ENCODE results near the gene HS3ST4. TPM values are rescaled to one million over a fixed set of nuclear protein-coding genes. Genes with fewer than 3 reads are reported as not detected.
A peak's percentile ranks its signal among the peaks of the same experiment; 100 is the strongest.

The HS3ST4 gene
- total RNA-seq, 5 donors from 2014 or later (not counting 1 experiment from before 2014, with no cell fraction given), result not detected

DNA sequence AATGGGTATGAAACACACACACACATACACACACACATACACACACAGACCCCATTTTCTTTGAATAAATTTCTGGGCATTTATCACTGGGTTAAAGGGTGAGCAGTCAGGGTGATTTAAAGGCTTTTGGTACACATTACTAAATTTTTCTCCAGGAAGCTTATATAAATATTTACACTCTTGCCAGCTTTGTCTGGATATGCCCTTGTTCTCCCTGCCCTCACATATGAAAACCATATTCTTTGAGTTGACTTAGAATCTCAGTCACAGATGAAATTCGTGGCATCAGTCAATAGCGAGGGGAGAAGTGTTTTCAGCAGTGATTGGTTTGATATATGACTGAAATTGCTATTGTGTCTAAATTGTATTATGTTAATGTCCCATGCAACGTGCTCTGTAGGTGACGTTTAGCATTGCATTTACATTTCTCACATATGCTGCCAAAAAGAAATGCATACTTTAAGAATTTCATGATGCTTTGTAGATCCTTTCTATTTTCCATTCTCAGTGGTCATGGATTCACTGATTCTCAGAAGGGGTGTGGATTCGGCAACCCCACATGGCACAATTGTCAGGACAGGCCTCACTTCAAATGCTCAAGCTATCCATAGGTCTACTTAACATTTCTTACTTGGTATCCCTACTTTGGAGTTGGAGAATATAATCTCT, 34.8 kb downstream of the HS3ST4 start:
- no peaks in the 10 kb centered on the region for H3K36me3 ChIP-seq (ENCODE audit: control insufficient read depth in 2 of 2, extremely low read depth in 1 of 2, insufficient read depth in 1 of 2, low read length in 1 of 2)
- no peak overlapping the region for H3K4me3 ChIP-seq (ENCODE audit: control insufficient read depth in 1 of 2, extremely low read depth in 1 of 2, low read length in 1 of 2)
- no CpG with 5 or more reads among the region's 5 CpGs for WGBS (ENCODE audit: insufficient coverage)
- H3K4me1 Mint-ChIP-seq, result no peaks in the 10 kb centered on the region
- DNase-seq (no peak), ATAC-seq (replicated peaks in 1 of 4) (no peak)
- H3K27me3 ChIP-seq (replicated peaks in 1 of 2; ENCODE audit: control insufficient read depth in 2 of 2, extremely low read depth in 1 of 2, insufficient read depth in 2 of 2, low read length in 1 of 2), result no peaks in the 10 kb centered on the region
- H3K4me3 Mint-ChIP-seq, result no peak overlapping the region
- CTCF ChIA-PET, result no interaction called here
- H3K27ac Mint-ChIP-seq, result no peak overlapping the region
- POLR2A ChIA-PET, result no interaction called here
- H3K27ac ChIP-seq (ENCODE audit: low read length), result no peak overlapping the region
- no peaks in the 10 kb centered on the region for H3K27me3 Mint-ChIP-seq
- no peaks in the 10 kb centered on the region for H3K9me3 Mint-ChIP-seq
- H3K36me3 Mint-ChIP-seq, result no peaks in the 10 kb centered on the region
- no peaks in the 10 kb centered on the region for H3K9me3 ChIP-seq
- no peaks in the 10 kb centered on the region for H3K4me1 ChIP-seq (ENCODE audit: control insufficient read depth in 1 of 2, extremely low read depth in 1 of 2, insufficient read depth in 2 of 2, low read length in 2 of 2)

DNA sequence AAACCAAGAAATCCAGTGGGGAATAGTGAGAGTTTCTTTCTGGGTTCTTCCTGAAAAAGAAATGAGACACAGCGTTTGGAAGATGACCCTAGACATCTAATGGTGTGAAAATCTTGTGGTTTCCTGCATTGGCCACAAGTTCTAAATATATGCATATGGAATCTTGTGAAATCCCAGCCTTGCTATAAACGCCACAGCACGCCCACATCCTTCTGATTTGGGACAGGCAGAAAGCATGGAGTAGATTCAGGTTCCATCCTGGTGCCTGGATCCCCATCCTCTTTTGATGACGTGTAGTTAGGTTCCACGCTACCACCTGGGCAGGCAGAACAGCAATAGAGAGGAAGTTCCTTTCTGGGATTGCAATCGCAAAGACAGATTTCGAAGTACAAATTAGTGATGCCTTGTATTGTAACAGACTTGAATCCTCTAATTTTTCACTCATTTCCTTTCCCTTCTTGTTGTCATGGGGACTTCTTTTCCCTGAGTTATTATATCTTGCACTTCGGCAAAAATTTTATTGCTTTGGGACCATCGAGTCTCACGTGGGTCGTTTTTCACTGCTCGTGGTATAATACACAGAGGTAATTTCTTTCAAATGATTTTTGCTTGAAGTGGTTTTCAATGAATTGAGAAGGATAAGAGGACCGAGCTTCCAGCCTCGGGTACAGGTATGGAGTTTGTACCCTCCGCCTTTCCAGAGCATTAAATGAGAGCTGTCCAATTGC, 37.6 kb downstream of the HS3ST4 start:
- CTCF ChIA-PET, result no interaction called here
- Histone ChIP-seq H3K27ac (ENCODE audit: low read length) (no peak overlapping the region), H3K36me3 (ENCODE audit: control insufficient read depth in 2 of 2, extremely low read depth in 1 of 2, insufficient read depth in 1 of 2, low read length in 1 of 2) (no peaks in the 10 kb centered on the region), H3K4me1 (ENCODE audit: control insufficient read depth in 1 of 2, extremely low read depth in 1 of 2, insufficient read depth in 2 of 2, low read length in 2 of 2) (no peaks in the 10 kb centered on the region), H3K27me3 (replicated peaks in 1 of 2; ENCODE audit: control insufficient read depth in 2 of 2, extremely low read depth in 1 of 2, insufficient read depth in 2 of 2, low read length in 1 of 2) (no peaks in the 10 kb centered on the region), H3K4me3 (ENCODE audit: control insufficient read depth in 1 of 2, extremely low read depth in 1 of 2, low read length in 1 of 2) (no peak overlapping the region), H3K9me3 (no peaks in the 10 kb centered on the region)
- no peak overlapping the region for H3K27ac Mint-ChIP-seq
- DNase-seq, result no peak
- POLR2A ChIA-PET, result no interaction called here
- no peaks in the 10 kb centered on the region for H3K27me3 Mint-ChIP-seq
- H3K4me1 Mint-ChIP-seq, result no peaks in the 10 kb centered on the region
- ATAC-seq (replicated peaks in 1 of 4), result no peak
- WGBS (ENCODE audit: insufficient coverage), result 87% methylated on average over 7 of the region's 15 CpGs
- no peaks in the 10 kb centered on the region for H3K9me3 Mint-ChIP-seq
- H3K4me3 Mint-ChIP-seq, result no peak overlapping the region
- H3K36me3 Mint-ChIP-seq, result no peaks in the 10 kb centered on the region

DNA sequence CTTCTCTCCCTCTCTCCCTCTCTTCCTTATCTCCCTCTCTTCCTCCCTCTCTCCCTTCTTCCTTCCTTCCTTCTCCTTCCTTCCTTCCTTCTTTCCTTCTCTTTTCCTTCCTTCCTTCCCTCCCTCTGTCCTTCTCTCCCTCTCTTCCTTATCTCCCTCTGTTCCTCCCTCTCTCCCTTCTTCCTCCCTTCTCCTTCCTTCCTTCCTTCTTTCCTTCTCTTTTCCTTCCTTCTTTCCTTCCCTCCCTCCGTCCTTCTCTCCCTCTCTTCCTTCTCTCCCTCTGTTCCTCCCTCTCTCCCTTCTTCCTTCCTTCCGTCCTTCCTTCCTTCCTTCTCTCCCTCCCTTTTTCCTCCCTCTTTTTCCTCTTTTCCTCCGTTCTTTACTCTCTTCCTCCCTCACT, 38.6 kb downstream of the HS3ST4 start:
- H3K4me1 Mint-ChIP-seq, result no peaks in the 10 kb centered on the region
- WGBS (ENCODE audit: insufficient coverage), result 54% methylated on average over 2 of the region's 3 CpGs
- H3K4me3 ChIP-seq (ENCODE audit: control insufficient read depth in 1 of 2, extremely low read depth in 1 of 2, low read length in 1 of 2), result no peak overlapping the region
- no peaks in the 10 kb centered on the region for H3K36me3 Mint-ChIP-seq
- no peak overlapping the region for H3K27ac ChIP-seq (ENCODE audit: low read length)
- H3K4me1 ChIP-seq (ENCODE audit: control insufficient read depth in 1 of 2, extremely low read depth in 1 of 2, insufficient read depth in 2 of 2, low read length in 2 of 2), result no peaks in the 10 kb centered on the region
- ATAC-seq (replicated peaks in 1 of 4), result no peak
- no peaks in the 10 kb centered on the region for H3K27me3 Mint-ChIP-seq
- no peak overlapping the region for H3K4me3 Mint-ChIP-seq
- POLR2A ChIA-PET, result no interaction called here
- no peak for DNase-seq
- no peaks in the 10 kb centered on the region for H3K27me3 ChIP-seq (replicated peaks in 1 of 2; ENCODE audit: control insufficient read depth in 2 of 2, extremely low read depth in 1 of 2, insufficient read depth in 2 of 2, low read length in 1 of 2)
- no peak overlapping the region for H3K27ac Mint-ChIP-seq
- H3K9me3 Mint-ChIP-seq, result no peaks in the 10 kb centered on the region
- no peaks in the 10 kb centered on the region for H3K9me3 ChIP-seq
- no peaks in the 10 kb centered on the region for H3K36me3 ChIP-seq (ENCODE audit: control insufficient read depth in 2 of 2, extremely low read depth in 1 of 2, insufficient read depth in 1 of 2, low read length in 1 of 2)
- CTCF ChIA-PET, result no interaction called here

DNA sequence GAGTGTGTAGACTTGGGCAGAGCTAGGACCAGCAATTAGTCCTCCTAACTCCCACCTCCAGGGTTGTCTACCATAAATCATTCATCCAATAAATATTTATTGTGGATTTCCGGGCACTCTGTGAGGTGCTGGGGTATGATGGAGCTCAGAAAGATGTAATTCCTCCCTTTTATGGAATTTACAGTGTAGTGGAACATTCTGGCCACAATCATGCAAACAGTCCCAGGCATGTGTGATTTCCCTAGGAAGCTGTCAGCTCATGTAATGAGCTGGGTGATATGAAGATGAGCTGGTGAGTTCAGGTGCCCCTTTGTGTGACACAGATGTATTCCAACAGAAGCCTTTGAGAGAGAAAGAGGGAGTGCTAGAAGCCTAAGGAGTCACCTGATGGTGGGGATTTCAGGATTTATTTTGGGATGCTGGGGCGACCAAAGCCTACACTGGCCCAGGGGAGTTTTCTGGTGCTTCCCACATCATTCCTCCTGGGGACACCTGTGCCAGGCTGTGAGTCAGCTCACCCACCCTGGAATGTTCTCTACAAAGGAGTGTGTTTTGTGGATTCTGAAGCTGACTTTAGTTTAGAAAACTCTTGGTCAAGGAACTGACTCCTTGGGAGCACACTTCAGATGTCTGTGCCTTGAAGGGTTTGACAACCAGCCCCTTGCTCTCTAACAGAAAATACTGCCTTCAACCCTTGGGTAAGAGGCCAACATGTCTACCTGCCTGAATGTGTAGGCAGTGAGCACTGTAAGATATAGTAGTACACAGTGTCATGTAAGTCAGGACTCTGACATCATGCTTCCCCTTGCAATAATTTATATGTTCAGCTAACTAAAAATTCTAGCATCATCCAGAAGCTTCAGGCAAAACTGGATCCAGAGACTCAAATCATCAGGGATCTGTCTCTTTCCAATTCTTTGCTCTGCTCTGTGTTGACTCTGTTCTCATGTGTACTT, 42.9 kb downstream of the HS3ST4 start:
- WGBS (ENCODE audit: insufficient coverage), result no CpG with 5 or more reads among the region's 2 CpGs

DNA sequence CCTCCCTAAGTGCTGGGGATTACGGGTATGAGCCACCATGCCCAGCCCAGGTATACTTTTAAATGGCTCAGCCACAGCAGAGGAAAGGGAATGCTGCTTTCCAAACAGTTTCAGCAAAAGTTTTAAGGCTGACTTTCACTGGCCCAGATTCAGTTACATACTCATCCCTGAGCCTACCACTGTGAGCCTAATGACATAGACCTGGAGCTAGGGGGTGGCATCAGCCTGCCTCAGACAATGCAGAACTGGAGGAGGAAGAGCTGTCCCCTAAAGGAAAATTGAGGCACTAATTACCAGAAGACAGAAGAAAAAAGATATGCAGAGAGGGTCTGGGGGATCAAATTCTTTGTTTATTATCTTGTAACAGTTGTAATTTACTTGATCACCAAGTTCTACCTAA, 43.9 kb downstream of the HS3ST4 start:
- no peaks in the 10 kb centered on the region for H3K9me3 ChIP-seq
- no peaks in the 10 kb centered on the region for H3K4me1 ChIP-seq (ENCODE audit: control insufficient read depth in 1 of 2, extremely low read depth in 1 of 2, insufficient read depth in 2 of 2, low read length in 2 of 2)
- no peaks in the 10 kb centered on the region for H3K36me3 ChIP-seq (ENCODE audit: control insufficient read depth in 2 of 2, extremely low read depth in 1 of 2, insufficient read depth in 1 of 2, low read length in 1 of 2)
- H3K36me3 Mint-ChIP-seq, result no peaks in the 10 kb centered on the region
- ATAC-seq (replicated peaks in 1 of 4), result no peak
- H3K4me1 Mint-ChIP-seq, result no peaks in the 10 kb centered on the region
- H3K27ac Mint-ChIP-seq, result no peak overlapping the region
- POLR2A ChIA-PET, result no interaction called here
- no peak overlapping the region for H3K27ac ChIP-seq (ENCODE audit: low read length)
- peaks cover 0 to 12% of the 10 kb centered on the region in 2 donors for H3K27me3 Mint-ChIP-seq
- H3K4me3 Mint-ChIP-seq, result no peak overlapping the region
- H3K27me3 ChIP-seq (replicated peaks in 1 of 2; ENCODE audit: control insufficient read depth in 2 of 2, extremely low read depth in 1 of 2, insufficient read depth in 2 of 2, low read length in 1 of 2), result no peaks in the 10 kb centered on the region
- DNase-seq, result no peak
- CTCF ChIA-PET, result no interaction called here
- WGBS (ENCODE audit: insufficient coverage), result 100% methylated on average over 1 of the region's 1 CpG
- H3K9me3 Mint-ChIP-seq, result no peaks in the 10 kb centered on the region
- no peak overlapping the region for H3K4me3 ChIP-seq (ENCODE audit: control insufficient read depth in 1 of 2, extremely low read depth in 1 of 2, low read length in 1 of 2)

More for the DNA sequence above, 42.9 kb downstream of the HS3ST4 start:
- no peaks in the 10 kb centered on the region for H3K4me1 Mint-ChIP-seq
- no peaks in the 10 kb centered on the region for H3K9me3 ChIP-seq
- ATAC-seq (replicated peaks in 1 of 4) (no peak), DNase-seq (no peak)
- H3K9me3 Mint-ChIP-seq, result no peaks in the 10 kb centered on the region
- H3K27me3 Mint-ChIP-seq, result peaks cover 0 to 6% of the 10 kb centered on the region in 2 donors
- H3K27ac ChIP-seq (ENCODE audit: low read length), result no peak overlapping the region
- CTCF ChIA-PET, result no interaction called here
- H3K4me1 ChIP-seq (ENCODE audit: control insufficient read depth in 1 of 2, extremely low read depth in 1 of 2, insufficient read depth in 2 of 2, low read length in 2 of 2), result no peaks in the 10 kb centered on the region
- no peak overlapping the region for H3K27ac Mint-ChIP-seq
- no peaks in the 10 kb centered on the region for H3K36me3 Mint-ChIP-seq
- no peaks in the 10 kb centered on the region for H3K27me3 ChIP-seq (replicated peaks in 1 of 2; ENCODE audit: control insufficient read depth in 2 of 2, extremely low read depth in 1 of 2, insufficient read depth in 2 of 2, low read length in 1 of 2)
- H3K4me3 Mint-ChIP-seq, result no peak overlapping the region
- POLR2A ChIA-PET, result no interaction called here
- H3K4me3 ChIP-seq (ENCODE audit: control insufficient read depth in 1 of 2, extremely low read depth in 1 of 2, low read length in 1 of 2), result no peak overlapping the region
- no peaks in the 10 kb centered on the region for H3K36me3 ChIP-seq (ENCODE audit: control insufficient read depth in 2 of 2, extremely low read depth in 1 of 2, insufficient read depth in 1 of 2, low read length in 1 of 2)

DNA sequence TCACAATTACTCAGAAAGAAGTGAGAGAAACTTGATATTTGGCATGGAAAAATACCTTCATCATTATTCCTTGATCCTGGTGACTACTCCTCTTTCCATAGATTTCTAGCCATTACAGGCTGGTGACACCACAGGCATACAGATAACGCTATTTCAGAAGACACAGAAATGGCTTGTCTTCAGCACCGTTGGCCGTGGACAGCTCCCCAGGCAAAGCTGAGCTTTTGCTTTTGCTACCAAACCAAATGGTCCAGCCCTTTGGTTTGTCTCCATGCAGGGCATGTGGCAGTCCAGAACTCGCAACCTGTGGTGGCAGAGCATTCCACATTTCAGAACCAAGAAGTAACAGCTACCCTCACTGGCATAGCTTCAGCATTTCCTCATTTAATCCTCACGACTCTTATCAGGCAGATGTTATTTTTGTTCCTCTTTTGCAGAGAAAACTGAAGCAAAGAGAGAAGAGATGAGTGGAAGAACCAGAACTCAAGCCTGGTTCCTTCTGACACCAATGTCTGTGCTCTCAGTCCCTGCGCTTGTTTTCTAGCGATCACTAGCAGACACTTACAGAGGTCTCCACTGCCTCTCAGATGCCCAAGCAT, 55.5 kb downstream of the HS3ST4 start:
- H3K4me1 ChIP-seq (ENCODE audit: control insufficient read depth in 1 of 2, extremely low read depth in 1 of 2, insufficient read depth in 2 of 2, low read length in 2 of 2), result no peaks in the 10 kb centered on the region
- CTCF ChIA-PET, result no interaction called here
- WGBS (ENCODE audit: insufficient coverage), result 72% methylated on average over 6 of the region's 7 CpGs
- no peaks in the 10 kb centered on the region for H3K27me3 ChIP-seq (replicated peaks in 1 of 2; ENCODE audit: control insufficient read depth in 2 of 2, extremely low read depth in 1 of 2, insufficient read depth in 2 of 2, low read length in 1 of 2)
- H3K27ac Mint-ChIP-seq, result no peak overlapping the region
- H3K9me3 ChIP-seq, result no peaks in the 10 kb centered on the region
- POLR2A ChIA-PET, result no interaction called here
- ATAC-seq (replicated peaks in 1 of 4) (no peak), DNase-seq (peak in 1 of 35 experiments; percentile 1)
- peaks cover 0 to 5% of the 10 kb centered on the region in 2 donors for H3K27me3 Mint-ChIP-seq
- no peak overlapping the region for H3K4me3 ChIP-seq (ENCODE audit: control insufficient read depth in 1 of 2, extremely low read depth in 1 of 2, low read length in 1 of 2)
- H3K9me3 Mint-ChIP-seq, result peaks cover 8 to 23% (median 9%) of the 10 kb centered on the region in 3 donors
- H3K36me3 ChIP-seq (ENCODE audit: control insufficient read depth in 2 of 2, extremely low read depth in 1 of 2, insufficient read depth in 1 of 2, low read length in 1 of 2), result no peaks in the 10 kb centered on the region
- no peak overlapping the region for H3K27ac ChIP-seq (ENCODE audit: low read length)
- H3K36me3 Mint-ChIP-seq, result no peaks in the 10 kb centered on the region
- no peaks in the 10 kb centered on the region for H3K4me1 Mint-ChIP-seq
- no peak overlapping the region for H3K4me3 Mint-ChIP-seq
